DND-41 (cell line): ENCODE measurements around the gene PDIK1L.

Experiments
- ATAC-seq: fragments of 200-7000 bp; cut with Tn5 transposase; 3 replicates; pipeline ENCODE4 v1.9.1; 2021; ENCODE audit warnings: low read depth; ENCODE audit not compliant: insufficient read depth
- DNase-seq: peaks from one replicate; pipeline ENCODE4 v3.0.0-alpha.2; 2020
- H2AFZ ChIP-seq: 2 replicates; pipeline ENCODE4 v1.6.0; 2012; ENCODE audit warnings: low read depth, low read length
- H3K27ac ChIP-seq: 2 replicates; pipeline ENCODE4 v1.5.1; 2012; ENCODE audit warnings: low read length, inconsistent platforms
- H3K27me3 ChIP-seq: fragments of 200-600 bp; sonication (generic); 2 replicates; pipeline ENCODE4 v1.6.0; 2012; ENCODE audit warnings: low read length, mild to moderate bottlenecking, inconsistent platforms; ENCODE audit not compliant: insufficient read depth, poor library complexity
- H3K36me3 ChIP-seq: 2 replicates; pipeline ENCODE4 v1.5.1; 2012; ENCODE audit warnings: low read length, inconsistent platforms; ENCODE audit not compliant: insufficient read depth
- H3K4me1 ChIP-seq: 2 replicates; pipeline ENCODE4 v1.5.1; 2012; ENCODE audit warnings: mild to moderate bottlenecking, low read length; ENCODE audit not compliant: insufficient read depth
- H3K4me2 ChIP-seq: 2 replicates; pipeline ENCODE4 v1.6.0; 2012; ENCODE audit warnings: mild to moderate bottlenecking, moderate library complexity, low read length, inconsistent platforms; ENCODE audit not compliant: insufficient read depth
- H3K4me3 ChIP-seq, 2 experiments: fragments of 200-600 bp in 1 of 2; shearing (Covaris generic) in 1 of 2; 2 replicates each; pipeline ENCODE4 v1.5.1; 2012 to 2016; ENCODE audit warnings: inconsistent platforms in 2 of 2, low read length in 2 of 2, mild to moderate bottlenecking in 2 of 2, low read depth in 1 of 2, moderate library complexity in 1 of 2
- H3K79me2 ChIP-seq: 2 replicates; pipeline ENCODE4 v1.6.0; 2012; ENCODE audit warnings: low read length, inconsistent platforms; ENCODE audit not compliant: insufficient read depth
- H3K9ac ChIP-seq: 2 replicates; pipeline ENCODE4 v1.6.0; 2012; ENCODE audit warnings: low read depth, mild to moderate bottlenecking, inconsistent platforms, low read length, moderate library complexity
- H3K9me3 ChIP-seq: 2 replicates; pipeline ENCODE4 v1.5.1; 2012; ENCODE audit warnings: low read length, moderate library complexity, mild to moderate bottlenecking, inconsistent platforms; ENCODE audit not compliant: insufficient read depth, severe bottlenecking
- H4K20me1 ChIP-seq: 2 replicates; pipeline ENCODE4 v1.6.0; 2012; ENCODE audit warnings: low read length; ENCODE audit not compliant: insufficient read depth
- CTCF ChIP-seq: IDR thresholded peaks from 2 replicates; pipeline ENCODE4 v1.5.1; 2012; ENCODE audit warnings: borderline replicate concordance, low read length, moderate library complexity, mild to moderate bottlenecking; ENCODE audit not compliant: poor library complexity, severe bottlenecking; ENCODE audit errors: extremely low read depth
- EZH2 ChIP-seq: IDR thresholded peaks from 3 replicates; pipeline ENCODE4 v1.6.1; 2012; ENCODE audit warnings: borderline replicate concordance, low read depth, mild to moderate bottlenecking, moderate library complexity, low read length, inconsistent platforms; ENCODE audit not compliant: severe bottlenecking

The PDIK1L gene

GRCh38 chr1:26075421-26076144, 36.0 kb upstream of the PDIK1L start:
- H3K9me3 ChIP-seq = no peaks in the 10 kb centered on the region
- no peaks in the 10 kb centered on the region for H3K4me1 ChIP-seq
- H3K9ac ChIP-seq = no peak overlapping the region
- H3K27ac ChIP-seq = no peak overlapping the region
- no peak overlapping the region for H3K4me2 ChIP-seq
- no peak overlapping the region for H2AFZ ChIP-seq
- H3K79me2 ChIP-seq = no peaks in the 10 kb centered on the region
- ATAC-seq = no peak
- H3K4me3 ChIP-seq = no peak overlapping the region
- no peak for DNase-seq
- no peaks in the 10 kb centered on the region for H3K36me3 ChIP-seq
- no peak for TF ChIP-seq EZH2
- TF ChIP-seq CTCF = no peak
- 0 out of 2 replicates have a peak, but pooled peaks cover 3% of the 10 kb centered on the region for H4K20me1 ChIP-seq
- H3K27me3 ChIP-seq = peaks cover 13% of the 10 kb centered on the region

GRCh38 chr1:26077524-26077923, 34.1 kb upstream of the PDIK1L start:
- Histone ChIP-seq H4K20me1 (0 out of 2 replicates have a peak, but pooled peaks cover 3% of the 10 kb centered on the region), H3K27ac (no peak overlapping the region), H3K9me3 (no peaks in the 10 kb centered on the region), H3K79me2 (no peaks in the 10 kb centered on the region), H3K4me1 (no peaks in the 10 kb centered on the region), H3K4me2 (no peak overlapping the region), H3K27me3 (peaks cover 12% of the 10 kb centered on the region), H3K9ac (no peak overlapping the region), H3K36me3 (no peaks in the 10 kb centered on the region), H3K4me3 (no peak overlapping the region), H2AFZ (no peak overlapping the region)
- TF ChIP-seq EZH2 = no peak
- TF ChIP-seq CTCF = no peak
- DNase-seq (no peak), ATAC-seq (no peak)

GRCh38 chr1:26078286-26079177, 33.1 kb upstream of the PDIK1L start:
- H4K20me1 ChIP-seq = 0 out of 2 replicates have a peak, but pooled peaks cover 3% of the 10 kb centered on the region
- H3K4me1 ChIP-seq = no peaks in the 10 kb centered on the region
- DNase-seq = no peak
- H3K4me3 ChIP-seq = no peak overlapping the region
- no peak overlapping the region for H2AFZ ChIP-seq
- TF ChIP-seq CTCF (no peak), EZH2 (no peak)
- no peaks in the 10 kb centered on the region for H3K79me2 ChIP-seq
- H3K9me3 ChIP-seq = no peaks in the 10 kb centered on the region
- no peak overlapping the region for H3K9ac ChIP-seq
- H3K27me3 ChIP-seq = peaks cover 12% of the 10 kb centered on the region
- no peak overlapping the region for H3K27ac ChIP-seq
- no peak for ATAC-seq
- no peaks in the 10 kb centered on the region for H3K36me3 ChIP-seq
- H3K4me2 ChIP-seq = no peak overlapping the region
